ENCODE results near the gene GAP43.
"Not testable (repeated sequence)": the region's sequence is repeated elsewhere in the genome, so short reads cannot be mapped to it uniquely, and the experiment has no call there.

GAP43 gene

GRCh38 chr3:115699706-115700105 is 76.4 kb downstream of the GAP43 start:
- no peak for DNase-seq

GRCh38 chr3:115702598-115702997 is 79.3 kb downstream of the GAP43 start:
- DNase-seq = no peak

GRCh38 chr3:115704661-115705338 is 81.5 kb downstream of the GAP43 start:
- no peak for DNase-seq

- no peak for DNase-seq
Measured at GRCh38 chr3:115706311-115706829, 83.1 kb downstream of the GAP43 start.

GRCh38 chr3:115708540-115708939 is 85.2 kb downstream of the GAP43 start:
- no peak for DNase-seq

- DNase-seq = no peak
Measured at GRCh38 chr3:115709093-115709492, 85.8 kb downstream of the GAP43 start.

- no peak for DNase-seq
Measured at GRCh38 chr3:115709931-115710330, 86.6 kb downstream of the GAP43 start.

- DNase-seq = no peak
Measured at GRCh38 chr3:115710799-115711198, 87.5 kb downstream of the GAP43 start.

- no peak for DNase-seq
Measured at GRCh38 chr3:115712871-115713270, 89.6 kb downstream of the GAP43 start.

GRCh38 chr3:115713284-115713683 is 90.0 kb downstream of the GAP43 start:
- no peak for DNase-seq

GRCh38 chr3:115715241-115715745 is 92.0 kb downstream of the GAP43 start:
- no peak for DNase-seq

- DNase-seq = no peak
Measured at GRCh38 chr3:115720983-115721382, 97.7 kb downstream of the GAP43 start.

GRCh38 chr3:115725800-115726199 is 102.5 kb downstream of the GAP43 start:
- DNase-seq = no peak

GRCh38 chr3:115727135-115727534 is 103.8 kb downstream of the GAP43 start:
- DNase-seq = no peak

- DNase-seq = no peak
Measured at GRCh38 chr3:115728013-115728412, 104.7 kb downstream of the GAP43 start.

GRCh38 chr3:115736341-115736740 is 113.0 kb downstream of the GAP43 start:
- DNase-seq = not testable (repeated sequence)

GRCh38 chr3:115741650-115742049 is 118.3 kb downstream of the GAP43 start:
- DNase-seq = no peak

GRCh38 chr3:115744516-115744915 is 121.2 kb downstream of the GAP43 start:
- DNase-seq = not testable (repeated sequence)

- not testable (repeated sequence) for DNase-seq
Measured at GRCh38 chr3:115752978-115753377, 129.7 kb downstream of the GAP43 start.

GRCh38 chr3:115758076-115758763 is 134.9 kb downstream of the GAP43 start:
- DNase-seq = no peak

GRCh38 chr3:115760716-115761115 is 137.4 kb downstream of the GAP43 start:
- DNase-seq = no peak

- DNase-seq = no peak
Measured at GRCh38 chr3:115761927-115762305, 138.6 kb downstream of the GAP43 start.

GRCh38 chr3:115766587-115767482 is 143.5 kb downstream of the GAP43 start:
- DNase-seq = no peak

Measured in inflammatory macrophage treated with lipopolysaccharide for 1 hour (primary cell).